GM12864 (cell line): ENCODE results near the gene SECISBP2.

Source experiments
- DNase-seq: peaks from one replicate; pipeline ENCODE4 v3.0.0-alpha.2; 2011; ENCODE audit warnings: low read depth
- H3K4me3 ChIP-seq: 2 replicates; pipeline ENCODE4 v1.5.1; 2011; ENCODE audit warnings: mild to moderate bottlenecking, low read depth, low read length, control low read depth
- TF ChIP-seq, protein P1 (sequence below): IDR thresholded peaks from 2 replicates; pipeline ENCODE4 v1.5.1; 2011; ENCODE audit warnings: low read depth, mild to moderate bottlenecking, moderate library complexity, low read length, control low read depth, inconsistent platforms; ENCODE audit errors: missing control alignments

Gene SECISBP2

DNA sequence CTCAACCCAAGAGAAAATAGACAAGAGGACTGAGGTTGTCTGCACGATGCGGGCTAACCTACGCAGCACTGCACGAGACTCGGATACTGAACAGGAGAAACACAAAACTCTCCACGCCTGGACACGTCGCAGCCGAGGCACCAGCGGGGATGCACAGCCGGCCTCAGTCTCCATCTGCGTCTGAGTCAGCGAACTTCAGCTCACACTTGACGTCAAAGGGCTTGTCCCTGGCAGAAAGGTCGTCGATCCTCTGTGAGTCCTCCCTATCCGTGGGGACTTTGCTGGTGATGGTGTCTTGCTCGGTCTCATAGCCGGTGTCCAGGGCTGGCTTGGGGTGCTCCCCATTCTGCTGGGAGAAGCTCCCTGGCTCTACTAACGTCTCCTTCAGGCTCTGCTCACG lies 60.2 kb downstream of the SECISBP2 start:
- TF ChIP-seq, protein P1, sequence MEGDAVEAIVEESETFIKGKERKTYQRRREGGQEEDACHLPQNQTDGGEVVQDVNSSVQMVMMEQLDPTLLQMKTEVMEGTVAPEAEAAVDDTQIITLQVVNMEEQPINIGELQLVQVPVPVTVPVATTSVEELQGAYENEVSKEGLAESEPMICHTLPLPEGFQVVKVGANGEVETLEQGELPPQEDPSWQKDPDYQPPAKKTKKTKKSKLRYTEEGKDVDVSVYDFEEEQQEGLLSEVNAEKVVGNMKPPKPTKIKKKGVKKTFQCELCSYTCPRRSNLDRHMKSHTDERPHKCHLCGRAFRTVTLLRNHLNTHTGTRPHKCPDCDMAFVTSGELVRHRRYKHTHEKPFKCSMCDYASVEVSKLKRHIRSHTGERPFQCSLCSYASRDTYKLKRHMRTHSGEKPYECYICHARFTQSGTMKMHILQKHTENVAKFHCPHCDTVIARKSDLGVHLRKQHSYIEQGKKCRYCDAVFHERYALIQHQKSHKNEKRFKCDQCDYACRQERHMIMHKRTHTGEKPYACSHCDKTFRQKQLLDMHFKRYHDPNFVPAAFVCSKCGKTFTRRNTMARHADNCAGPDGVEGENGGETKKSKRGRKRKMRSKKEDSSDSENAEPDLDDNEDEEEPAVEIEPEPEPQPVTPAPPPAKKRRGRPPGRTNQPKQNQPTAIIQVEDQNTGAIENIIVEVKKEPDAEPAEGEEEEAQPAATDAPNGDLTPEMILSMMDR, result no peak
- no peak for DNase-seq

GRCh38 chr9:89379031-89379430 lies 60.7 kb downstream of the SECISBP2 start:
- H3K4me3 ChIP-seq, result no peak overlapping the region
- TF ChIP-seq, protein P1, result no peak
- no peak for DNase-seq

More for the DNA sequence above, 60.2 kb downstream of the SECISBP2 start:
- H3K4me3 ChIP-seq, result no peak overlapping the region

DNA sequence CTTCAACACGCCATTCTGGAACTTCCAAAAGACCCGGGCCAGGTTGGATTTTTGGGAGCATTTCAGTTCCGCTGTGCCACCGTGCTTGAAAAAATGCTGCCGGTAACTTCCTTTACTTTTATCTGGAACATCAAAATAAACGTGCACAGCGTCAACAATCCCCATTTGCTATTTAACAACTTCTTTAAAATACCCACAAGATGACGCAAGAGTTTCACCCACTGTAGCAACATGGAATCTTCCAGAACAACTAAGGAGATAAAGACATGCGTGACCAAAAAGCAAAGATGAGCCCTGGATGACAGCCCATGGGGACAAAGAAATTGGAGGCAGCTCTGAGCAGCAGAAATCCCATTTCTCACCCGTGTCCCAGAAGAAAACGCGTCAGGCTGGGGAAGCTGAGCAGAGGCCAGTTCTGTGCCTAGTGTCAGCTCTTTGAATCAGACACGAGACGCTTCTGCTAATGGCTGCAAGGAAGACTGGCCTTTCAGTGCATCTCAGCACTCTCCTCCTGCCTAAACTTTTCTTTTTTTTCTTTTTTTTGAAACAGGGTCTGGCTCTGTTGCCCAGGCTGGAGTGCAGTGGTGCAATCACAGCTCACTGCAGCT lies 61.3 kb downstream of the SECISBP2 start:
- no peak for DNase-seq
- H3K4me3 ChIP-seq, result no peak overlapping the region
- TF ChIP-seq, protein P1, result no peak

DNA sequence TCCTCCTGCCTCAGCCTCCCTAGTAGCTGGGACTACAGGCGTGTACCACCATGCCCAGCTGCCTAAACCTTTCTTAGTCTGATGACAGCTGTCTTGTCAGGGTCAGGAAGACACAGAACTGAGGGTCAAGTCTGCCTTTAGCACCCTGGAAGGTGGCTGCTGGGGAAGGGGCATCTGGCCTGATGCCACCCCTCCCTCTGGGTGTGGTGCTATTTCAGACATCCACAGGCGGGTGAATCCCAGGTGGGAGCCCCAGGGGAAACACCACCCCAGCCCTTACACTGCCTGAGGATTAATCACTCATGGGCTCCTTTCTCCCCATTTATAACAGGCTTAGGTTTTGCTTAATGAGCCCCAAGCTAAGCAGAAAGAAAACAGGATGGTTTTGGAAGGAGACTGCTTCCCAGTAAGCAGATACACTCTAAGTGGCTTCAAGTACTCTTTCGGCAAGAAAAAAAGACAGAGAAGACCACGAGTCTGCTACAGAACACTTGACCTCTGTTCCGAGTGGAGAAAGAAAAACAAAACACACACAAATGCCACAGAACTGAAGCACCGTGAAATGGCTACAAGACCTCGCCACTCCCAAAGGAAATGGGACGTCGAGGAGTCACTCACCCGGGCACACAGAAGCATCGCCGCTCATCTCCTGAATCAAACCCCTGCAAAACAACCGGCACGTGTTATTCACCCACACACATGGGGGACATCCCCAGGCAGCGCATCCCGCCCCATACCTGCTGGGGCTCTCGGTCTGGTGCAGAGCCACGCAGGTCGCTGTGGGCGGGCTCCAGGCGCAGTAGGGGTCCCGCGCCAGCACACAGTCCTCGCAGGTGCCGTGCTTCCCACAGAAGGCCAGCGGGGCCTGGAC lies 62.4 kb downstream of the SECISBP2 start:
- TF ChIP-seq, protein P1, result no peak
- no peak overlapping the region for H3K4me3 ChIP-seq
- DNase-seq, result no peak

DNA sequence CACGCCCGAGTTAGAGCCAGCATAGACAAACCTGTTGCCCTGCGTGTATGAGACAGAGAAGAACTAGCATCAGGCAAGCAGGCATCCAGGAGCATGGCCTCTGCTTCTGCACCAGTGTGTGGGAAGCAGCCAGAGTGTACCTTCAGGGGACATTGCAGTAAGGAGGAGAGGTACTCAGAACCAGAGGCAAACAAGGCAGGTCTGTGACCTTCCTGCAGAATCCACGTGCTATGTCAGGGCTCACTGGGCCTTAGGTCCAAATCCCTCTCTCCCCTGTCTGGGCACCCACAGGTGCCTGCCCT lies 63.0 kb downstream of the SECISBP2 start:
- TF ChIP-seq, protein P1, result no peak
- DNase-seq, result no peak
- H3K4me3 ChIP-seq, result no peak overlapping the region

DNA sequence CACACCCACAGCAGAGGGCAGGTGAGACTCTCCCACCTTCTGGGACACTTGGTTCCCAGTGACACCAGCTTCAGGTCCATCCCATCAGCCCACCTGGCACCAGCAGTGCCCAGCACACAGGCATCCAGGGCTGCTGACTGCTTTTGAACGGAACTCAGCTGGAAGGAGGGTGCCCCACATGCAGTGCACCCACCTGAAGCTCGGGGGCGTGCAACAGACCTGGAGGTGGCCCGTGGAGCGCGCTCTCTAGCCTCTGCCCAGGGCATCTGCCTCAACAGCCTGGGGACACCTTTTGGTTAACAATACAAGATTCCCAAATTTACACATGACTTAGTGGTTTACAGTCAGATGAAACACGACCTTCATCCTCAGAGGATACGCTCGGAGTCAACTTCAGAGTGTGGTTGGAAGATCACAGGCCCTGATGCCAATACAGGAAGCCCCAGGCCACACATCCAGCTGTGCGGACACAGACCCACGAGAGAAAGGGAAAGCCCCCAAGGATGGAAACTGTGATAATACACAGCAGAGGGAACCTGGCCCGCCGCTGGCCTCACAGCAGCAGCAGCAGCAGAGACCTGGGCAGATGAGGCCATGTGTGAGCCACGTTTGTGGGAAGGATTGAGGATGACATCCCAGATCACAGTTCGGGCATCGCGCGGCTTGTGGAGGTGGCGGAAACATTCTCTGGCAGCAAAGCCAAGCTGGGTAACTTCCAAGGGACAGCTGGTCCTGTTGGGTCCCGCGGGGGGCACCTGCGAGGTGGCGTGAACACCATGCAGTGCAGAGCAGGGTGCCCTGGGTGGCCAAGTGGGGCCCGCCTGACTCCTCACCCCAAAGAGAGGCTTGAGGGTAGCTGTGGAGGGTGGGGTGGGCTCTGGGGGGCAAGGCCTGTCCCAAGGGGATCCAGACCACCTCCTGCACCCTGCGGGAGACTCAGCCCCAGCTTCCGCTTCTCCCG lies 64.0 kb downstream of the SECISBP2 start:
- no peak overlapping the region for H3K4me3 ChIP-seq
- no peak for DNase-seq
- TF ChIP-seq, protein P1, result no peak
